Right lobe of liver (tissue), 6 donors: ENCODE results near the gene RPS6KL1. TPM values are rescaled to one million over a fixed set of nuclear protein-coding genes. Genes with fewer than 3 reads are reported as not detected.

Experiments
- ATAC-seq, 4 donors: fragments of 200-7000 bp; cut with Tn5 transposase; one replicate each; pipeline ENCODE4 v1.9.1; 2020; ENCODE audit warnings: mild to moderate bottlenecking in 4 of 4, moderate library complexity in 4 of 4
- DNase-seq, 3 donors: peaks; one replicate each; pipeline ENCODE4 v3.0.0-alpha.2; 2020
- H3K27ac ChIP-seq, 3 donors: fragments of 200-600 bp; one replicate each; pipeline ENCODE4 v1.8.0; 2022
- H3K27me3 ChIP-seq, 2 donors: fragments of 200-600 bp; one replicate each; pipeline ENCODE4 v1.8.0; 2022
- H3K36me3 ChIP-seq, 4 donors: fragments of 200-600 bp; sonication (generic) in 1 of 4; one replicate each; pipeline versions ENCODE4 v1.5.1 to v1.8.0; 2017 to 2022; ENCODE audit warnings: control low read depth in 1 of 4
- H3K4me1 ChIP-seq, 4 donors: fragments of 200-600 bp; sonication (generic) in 1 of 4; one replicate each; pipeline versions ENCODE4 v1.5.1 to v1.8.0; 2017 to 2022; ENCODE audit warnings: control low read depth in 1 of 4
- H3K4me3 ChIP-seq, 3 donors: fragments of 200-600 bp; one replicate each; pipeline ENCODE4 v1.8.0; 2022
- H3K9me3 ChIP-seq, 4 donors: fragments of 200-600 bp; sonication (generic) in 1 of 4; one replicate each; pipeline versions ENCODE4 v1.5.1 to v1.8.0; 2017 to 2022; ENCODE audit warnings: control low read depth in 1 of 4
- POLR2A ChIP-seq: fragments of 450-650 bp; IDR thresholded peaks from one replicate; pipeline ENCODE4 v1.6.1; 2017; ENCODE audit warnings: antibody characterized with exemption, mild to moderate bottlenecking
- WGBS: methylation state at CpG from one replicate; pipeline ENCODE4 v1.1.6; 2018; ENCODE audit warnings: low coverage, low lambda C conversion rate; ENCODE audit not compliant: insufficient coverage; ENCODE audit errors: missing lambda C conversion rate; 5-methylcytosine and 5-hydroxymethylcytosine counted together
- intact Hi-C, 2 donors: fragments of 100-400 bp; cut with DNase I; formaldehyde crosslinking; loops; one replicate each; pipeline versions ENCODE4 v1.11.2 to v1.14.1; 2022
- total RNA-seq, 6 experiments: library from RNA; depleted of rRNA in 2 of 6; stranded (reverse); fragments of >200 nt in 2 of 6; fragmentation: NEBNext Ultra II Directional in 3 of 6; extraction: Animal tissue kit (Norgen Biotek cat#: 25700) in 3 of 6; gene quantifications; one replicate each; pipeline versions ENCODE4 v1.1.0 to v1.2.4, GENCODE V29; 2016 to 2023
- TF ChIP-seq, protein P1 (sequence below), 4 donors: fragments of 200-600 bp in 3 of 4; fragments of 450-650 bp in 1 of 4; IDR thresholded peaks; one replicate each; pipeline versions ENCODE4 v1.5.1 to v1.8.0; 2016 to 2022; ENCODE audit warnings: antibody characterized with exemption in 4 of 4, mild to moderate bottlenecking in 2 of 4
- donor health status: DM: no; HTN: yes; CAD: no.
- donor health status: DM: no; HTN: no; CAD: no.
- donor health status: DM: no; HTN: no; CAD: no.
- donor health status: DM: no; HTN: yes; CAD: no.
- donor health status: DM: no; HTN: yes; CAD: no.

Gene RPS6KL1
- total RNA-seq, 6 experiments from 2014 or later: 3.9 to 7.9 (median 4.9) TPM

DNA sequence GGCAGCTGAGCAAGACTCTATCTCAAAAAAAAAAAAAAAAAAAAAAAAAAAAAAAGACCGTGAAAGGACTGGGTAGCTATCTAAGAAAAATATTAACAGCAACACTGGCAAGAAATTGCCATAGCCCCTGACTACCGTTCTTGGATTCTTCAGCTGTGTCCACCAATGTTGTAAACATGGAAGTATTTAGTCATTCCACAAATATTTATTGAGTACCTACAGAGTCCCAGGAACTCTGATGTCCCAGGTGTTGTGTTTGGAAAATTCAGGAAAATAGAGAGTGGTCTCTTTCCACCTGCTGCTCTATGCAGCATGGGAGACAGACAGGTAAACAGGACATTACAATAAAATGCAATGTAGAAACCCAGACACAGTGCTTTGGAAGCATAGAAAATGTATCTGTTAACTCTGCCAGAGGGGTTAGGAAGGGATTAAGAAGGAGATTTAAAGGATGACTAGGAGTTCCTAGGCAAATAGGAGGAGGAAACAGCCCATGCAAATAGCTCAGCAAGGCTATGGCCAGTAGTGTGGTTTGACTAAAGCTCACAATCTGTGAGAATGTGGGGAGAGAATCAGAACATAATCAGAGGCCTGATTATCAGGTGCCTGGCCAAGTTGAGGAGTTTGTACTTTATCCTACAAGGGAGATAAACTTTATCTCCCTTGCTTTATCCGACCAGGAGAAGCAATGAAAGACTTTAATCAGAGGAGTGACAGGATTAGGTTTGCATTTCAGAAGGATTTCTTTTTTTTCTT lies 43.5 kb downstream of the RPS6KL1 start:
- DNase-seq (no peak), ATAC-seq (no peak)
- no peaks in the 10 kb centered on the region for H3K27me3 ChIP-seq
- H3K4me1 ChIP-seq: peaks cover 0 to 25% (median 9%) of the 10 kb centered on the region in 4 donors
- no peak for TF ChIP-seq POLR2A
- TF ChIP-seq, protein P1, sequence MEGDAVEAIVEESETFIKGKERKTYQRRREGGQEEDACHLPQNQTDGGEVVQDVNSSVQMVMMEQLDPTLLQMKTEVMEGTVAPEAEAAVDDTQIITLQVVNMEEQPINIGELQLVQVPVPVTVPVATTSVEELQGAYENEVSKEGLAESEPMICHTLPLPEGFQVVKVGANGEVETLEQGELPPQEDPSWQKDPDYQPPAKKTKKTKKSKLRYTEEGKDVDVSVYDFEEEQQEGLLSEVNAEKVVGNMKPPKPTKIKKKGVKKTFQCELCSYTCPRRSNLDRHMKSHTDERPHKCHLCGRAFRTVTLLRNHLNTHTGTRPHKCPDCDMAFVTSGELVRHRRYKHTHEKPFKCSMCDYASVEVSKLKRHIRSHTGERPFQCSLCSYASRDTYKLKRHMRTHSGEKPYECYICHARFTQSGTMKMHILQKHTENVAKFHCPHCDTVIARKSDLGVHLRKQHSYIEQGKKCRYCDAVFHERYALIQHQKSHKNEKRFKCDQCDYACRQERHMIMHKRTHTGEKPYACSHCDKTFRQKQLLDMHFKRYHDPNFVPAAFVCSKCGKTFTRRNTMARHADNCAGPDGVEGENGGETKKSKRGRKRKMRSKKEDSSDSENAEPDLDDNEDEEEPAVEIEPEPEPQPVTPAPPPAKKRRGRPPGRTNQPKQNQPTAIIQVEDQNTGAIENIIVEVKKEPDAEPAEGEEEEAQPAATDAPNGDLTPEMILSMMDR (IDR thresholded peaks at IDR 0.05): no peak
- H3K4me3 ChIP-seq: no peak overlapping the region
- intact Hi-C loops: no loop called here
- no peaks in the 10 kb centered on the region for H3K36me3 ChIP-seq
- 28% methylated on average over 3 of the region's 3 CpGs for WGBS
- H3K9me3 ChIP-seq: no peaks in the 10 kb centered on the region
- peak overlapping the region in 1 of 3 donors; percentile 22 for H3K27ac ChIP-seq

DNA sequence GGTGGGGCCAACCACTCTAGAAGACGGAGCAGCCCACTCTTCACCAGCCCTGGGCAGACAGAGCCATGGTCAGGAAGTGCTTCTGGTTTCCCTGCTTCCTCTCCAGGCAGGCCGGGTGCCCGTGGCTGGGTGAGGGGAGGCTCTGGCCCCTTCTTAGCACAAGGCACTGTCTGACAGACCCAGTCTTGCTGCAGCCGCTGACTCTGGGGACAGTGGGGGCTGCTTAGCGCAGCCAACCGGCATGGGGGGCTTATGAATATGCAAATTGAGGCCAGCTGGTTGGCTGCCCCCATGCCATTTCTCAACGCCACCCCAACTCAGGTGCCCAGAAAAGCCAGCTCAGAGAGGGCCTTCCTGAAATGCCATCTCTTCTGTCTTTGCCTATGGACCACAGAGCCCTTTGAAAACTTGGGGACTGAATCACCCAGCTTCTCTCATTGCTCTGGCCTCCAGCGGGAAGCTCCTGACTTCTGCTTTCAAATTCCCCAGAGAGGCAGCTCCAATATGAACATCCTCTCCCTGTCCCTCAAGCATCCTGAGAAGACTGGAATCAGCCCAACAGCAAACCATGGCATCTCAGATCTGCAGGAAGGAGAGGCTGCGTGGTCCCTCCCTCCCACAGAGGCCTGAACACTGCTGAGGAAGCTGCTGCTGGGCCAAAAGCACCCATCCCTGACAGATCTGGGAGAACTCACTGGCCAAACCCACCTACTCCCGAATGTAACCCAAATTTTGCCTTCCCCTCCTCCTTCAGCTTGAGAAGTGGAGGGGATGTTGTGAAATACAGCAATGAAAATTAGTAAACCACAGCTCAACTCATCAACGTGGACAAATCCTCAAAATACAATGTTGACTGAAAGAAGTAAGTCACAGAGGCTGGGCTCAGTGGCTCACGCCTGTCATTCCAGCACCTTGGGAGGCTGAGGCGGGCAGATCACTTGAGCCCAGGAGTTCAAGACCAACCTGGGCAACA lies 46.8 kb downstream of the RPS6KL1 start, which contains the start of gene PROX2:
PROX2 (minus strand) TSS at position 205 of the 973 bp plus-strand sequence. CDS start 12,311 bp downstream, outside the sequence.
- Histone ChIP-seq H3K9me3 (no peaks in the 10 kb centered on the region), H3K36me3 (no peaks in the 10 kb centered on the region), H3K4me3 (no peak within 1 kb of the TSS), H3K27ac (no peak within 1 kb of the TSS), H3K4me1 (peaks cover 0 to 9% (median 0%) of the 10 kb centered on the region in 4 donors), H3K27me3 (no peaks in the 10 kb centered on the region)
- 61% methylated on average over 4 of the region's 13 CpGs for WGBS
- intact Hi-C loops: no loop called here
- ATAC-seq (peak in 2 of 4 donors; percentile 13 to 30), DNase-seq (no peak)
- no peak for TF ChIP-seq POLR2A
- TF ChIP-seq, protein P1 (IDR thresholded peaks at IDR 0.05): no peak

- 90% methylated on average over 4 of the region's 5 CpGs for WGBS
- intact Hi-C loops: no loop called here
Measured at GRCh38 chr14:74875204-74875603, 47.9 kb downstream of the RPS6KL1 start.

DNA sequence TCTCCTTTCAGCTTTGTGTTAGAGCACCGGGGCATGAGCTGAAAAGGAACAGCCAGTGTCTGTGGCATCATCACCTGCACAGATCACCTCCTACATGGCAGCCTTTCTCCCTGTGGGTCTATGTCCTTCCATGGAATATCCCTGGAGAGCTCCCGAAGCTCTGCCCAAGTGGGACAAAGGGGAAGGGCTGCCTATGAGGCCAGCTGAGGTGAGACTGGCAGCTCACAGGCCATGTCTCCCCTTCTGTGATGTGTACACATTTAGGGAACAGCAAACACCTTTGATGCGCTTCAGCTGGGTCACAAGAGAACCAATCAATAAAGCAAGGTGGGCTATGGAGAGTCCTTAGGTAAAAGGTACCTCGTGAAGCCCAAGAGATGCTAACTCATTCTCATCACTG lies 51.2 kb downstream of the RPS6KL1 start:
- intact Hi-C loops: no loop called here
- no peak overlapping the region for H3K4me3 ChIP-seq

More at GRCh38 chr14:74875204-74875603, 47.9 kb downstream of the RPS6KL1 start:
- no peak for TF ChIP-seq POLR2A
- TF ChIP-seq, protein P1 (IDR thresholded peaks at IDR 0.05): no peak
- Histone ChIP-seq H3K36me3 (no peaks in the 10 kb centered on the region), H3K27ac (no peak overlapping the region), H3K9me3 (no peaks in the 10 kb centered on the region), H3K27me3 (no peaks in the 10 kb centered on the region), H3K4me3 (no peak overlapping the region), H3K4me1 (no peaks in the 10 kb centered on the region)
- DNase-seq: no peak
- no peak for ATAC-seq

More for the DNA sequence above, 51.2 kb downstream of the RPS6KL1 start:
- 55% methylated on average over 3 of the region's 4 CpGs for WGBS
- ATAC-seq (peak in 3 of 4 donors; percentile 32 to 76 (median 76)), DNase-seq (peak in 1 of 3 donors; percentile 36)
- no peaks in the 10 kb centered on the region for H3K27me3 ChIP-seq
- no peaks in the 10 kb centered on the region for H3K9me3 ChIP-seq
- no peak overlapping the region for H3K27ac ChIP-seq
- TF ChIP-seq, protein P1 (IDR thresholded peaks at IDR 0.05): no peak
- TF ChIP-seq POLR2A: no peak
- no peaks in the 10 kb centered on the region for H3K4me1 ChIP-seq
- no peaks in the 10 kb centered on the region for H3K36me3 ChIP-seq
